Tibial nerve (tissue), 4 donors: ENCODE results near the gene PRAMEF5.
"Not testable (repeated sequence)": the region's sequence is repeated elsewhere in the genome, so short reads cannot be mapped to it uniquely, and the experiment has no call there.

Experiments
- CTCF ChIP-seq, 5 experiments: fragments of 200-600 bp in 3 of 5; fragments of 450-650 bp in 2 of 5; sonication (generic) in 3 of 5; IDR thresholded peaks; one replicate each; pipeline ENCODE4 v1.5.1; 2016 to 2019; ENCODE audit warnings: antibody characterized with exemption in 5 of 5, mild to moderate bottlenecking in 3 of 5, moderate library complexity in 2 of 5
- EP300 ChIP-seq, 2 donors: sonication (generic); formaldehyde crosslinking; IDR thresholded peaks; one replicate each; pipeline ENCODE4 v1.6.1; 2017; ENCODE audit warnings: antibody characterized with exemption in 2 of 2, mild to moderate bottlenecking in 1 of 2
- POLR2A ChIP-seq, 2 donors: fragments of 450-650 bp; IDR thresholded peaks; one replicate each; pipeline ENCODE4 v1.6.1; 2017; ENCODE audit warnings: antibody characterized with exemption in 2 of 2, mild to moderate bottlenecking in 2 of 2, moderate library complexity in 2 of 2

- TF ChIP-seq CTCF, POLR2A, EP300 (IDR thresholded peaks at IDR 0.05): not testable (repeated sequence)
Observed at GRCh38 chr1:13243536-13244263, 10.3 kb upstream of the PRAMEF5 start.
